ENCODE measurements around the gene TMTC1. TPM values are rescaled to one million over a fixed set of nuclear protein-coding genes. Genes with fewer than 3 reads are reported as not detected.
A peak's percentile ranks its signal among the peaks of the same experiment; 100 is the strongest.

Gene TMTC1
- total and polyA plus RNA-seq, 12 donors = 5.1 to 82.2 (median 41.8) TPM

- Histone ChIP-seq H3K27ac (no peak overlapping the region), H3K4me3 (no peak overlapping the region), H3K27me3 (no peaks in the 10 kb centered on the region), H3K9me3 (replicated peaks in 1 of 3) (no peaks in the 10 kb centered on the region), H3K4me1 (replicated peaks in 1 of 2) (peaks cover 6 to 7% of the 10 kb centered on the region in 2 donors), H3K36me3 (replicated peaks in 1 of 2) (no peaks in the 10 kb centered on the region)
- TF ChIP-seq CTCF (IDR thresholded peaks at IDR 0.05) = no peak
- TF ChIP-seq POLR2A (IDR thresholded peaks at IDR 0.05) = no peak
- no peak for DNase-seq
- intact Hi-C loops (cut with DNase I) = no loop called here
Observed at GRCh38 chr12:29714966-29715365, 68.8 kb downstream of the TMTC1 start.

GRCh38 chr12:29713729-29714128, 70.0 kb downstream of the TMTC1 start:
- DNase-seq = no peak
- Histone ChIP-seq H3K4me3 (no peak overlapping the region), H3K36me3 (replicated peaks in 1 of 2) (no peaks in the 10 kb centered on the region), H3K4me1 (replicated peaks in 1 of 2) (peaks cover 6 to 12% of the 10 kb centered on the region in 2 donors), H3K27ac (no peak overlapping the region), H3K27me3 (no peaks in the 10 kb centered on the region), H3K9me3 (replicated peaks in 1 of 3) (no peaks in the 10 kb centered on the region)
- TF ChIP-seq POLR2A (IDR thresholded peaks at IDR 0.05) (no peak), CTCF (IDR thresholded peaks at IDR 0.05) (no peak)
- intact Hi-C loops (cut with DNase I) = no loop called here
- WGBS, 4 donors = 82 to 95% (median 86%) methylated on average over 3 of the region's 3 CpGs

- TF ChIP-seq CTCF (IDR thresholded peaks at IDR 0.05) = no peak
- no peak for TF ChIP-seq POLR2A (IDR thresholded peaks at IDR 0.05)
- intact Hi-C loops (cut with DNase I) = no loop called here
- H3K27ac ChIP-seq = no peak overlapping the region
Observed at GRCh38 chr12:29711381-29711780, 72.4 kb downstream of the TMTC1 start.

GRCh38 chr12:29710104-29710503, 73.6 kb downstream of the TMTC1 start:
- TF ChIP-seq POLR2A (IDR thresholded peaks at IDR 0.05) (no peak), CTCF (IDR thresholded peaks at IDR 0.05) (no peak)
- Histone ChIP-seq H3K27me3 (no peaks in the 10 kb centered on the region), H3K4me1 (replicated peaks in 1 of 2) (peaks cover 5 to 20% of the 10 kb centered on the region in 2 donors), H3K9me3 (replicated peaks in 1 of 3) (no peaks in the 10 kb centered on the region), H3K4me3 (no peak overlapping the region), H3K27ac (peak overlapping the region in 1 of 5 donors; percentile 30), H3K36me3 (replicated peaks in 1 of 2) (no peaks in the 10 kb centered on the region)
- 72 to 83% (median 73%) methylated on average over 5 of the region's 5 CpGs for WGBS, 4 donors
- peak in 1 of 7 donors; percentile 57 for DNase-seq
- intact Hi-C loops (cut with DNase I) = no loop called here

More at GRCh38 chr12:29711381-29711780, 72.4 kb downstream of the TMTC1 start:
- peaks cover 6 to 20% of the 10 kb centered on the region in 2 donors for H3K4me1 ChIP-seq (replicated peaks in 1 of 2)
- no peaks in the 10 kb centered on the region for H3K27me3 ChIP-seq
- no peaks in the 10 kb centered on the region for H3K9me3 ChIP-seq (replicated peaks in 1 of 3)
- no peak for DNase-seq
- 54 to 79% (median 74%) methylated on average over 2 of the region's 2 CpGs for WGBS, 4 donors
- no peak overlapping the region for H3K4me3 ChIP-seq
- H3K36me3 ChIP-seq (replicated peaks in 1 of 2) = no peaks in the 10 kb centered on the region
